Astrocyte (in vitro differentiated cells and primary cell): ENCODE results near the gene PDE1A.

Experiments used
- EZH2 ChIP-seq: IDR thresholded peaks from 2 replicates; pipeline ENCODE4 v1.6.1; 2012; ENCODE audit warnings: mild to moderate bottlenecking, low read length, inconsistent platforms; ENCODE audit not compliant: insufficient read depth
- TF ChIP-seq, protein P1 (sequence below): IDR thresholded peaks from 2 replicates; pipeline ENCODE4 v1.5.1; 2011; ENCODE audit warnings: low read depth, mild to moderate bottlenecking, inconsistent platforms, low read length, moderate library complexity; ENCODE audit not compliant: insufficient read depth

DNA sequence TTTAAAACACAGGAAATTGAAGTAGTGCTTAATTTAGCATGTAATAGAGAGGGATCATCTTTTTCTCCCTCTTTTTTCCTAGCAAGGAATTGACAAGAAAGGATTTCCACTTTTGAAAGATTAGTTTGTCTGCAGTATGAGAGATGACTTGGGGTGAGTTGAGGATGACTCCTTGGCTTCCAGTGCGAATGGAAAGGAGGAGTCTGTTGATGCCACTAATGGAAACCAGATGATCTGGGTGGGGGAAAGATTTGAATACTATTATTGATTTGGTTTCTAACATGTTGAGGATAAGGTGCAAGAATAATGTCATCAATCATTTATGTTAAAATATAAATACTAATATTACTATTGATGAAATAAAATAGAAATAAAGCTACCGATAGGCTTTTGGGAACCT, 235.8 kb downstream of the PDE1A start:
- TF ChIP-seq, protein P1, sequence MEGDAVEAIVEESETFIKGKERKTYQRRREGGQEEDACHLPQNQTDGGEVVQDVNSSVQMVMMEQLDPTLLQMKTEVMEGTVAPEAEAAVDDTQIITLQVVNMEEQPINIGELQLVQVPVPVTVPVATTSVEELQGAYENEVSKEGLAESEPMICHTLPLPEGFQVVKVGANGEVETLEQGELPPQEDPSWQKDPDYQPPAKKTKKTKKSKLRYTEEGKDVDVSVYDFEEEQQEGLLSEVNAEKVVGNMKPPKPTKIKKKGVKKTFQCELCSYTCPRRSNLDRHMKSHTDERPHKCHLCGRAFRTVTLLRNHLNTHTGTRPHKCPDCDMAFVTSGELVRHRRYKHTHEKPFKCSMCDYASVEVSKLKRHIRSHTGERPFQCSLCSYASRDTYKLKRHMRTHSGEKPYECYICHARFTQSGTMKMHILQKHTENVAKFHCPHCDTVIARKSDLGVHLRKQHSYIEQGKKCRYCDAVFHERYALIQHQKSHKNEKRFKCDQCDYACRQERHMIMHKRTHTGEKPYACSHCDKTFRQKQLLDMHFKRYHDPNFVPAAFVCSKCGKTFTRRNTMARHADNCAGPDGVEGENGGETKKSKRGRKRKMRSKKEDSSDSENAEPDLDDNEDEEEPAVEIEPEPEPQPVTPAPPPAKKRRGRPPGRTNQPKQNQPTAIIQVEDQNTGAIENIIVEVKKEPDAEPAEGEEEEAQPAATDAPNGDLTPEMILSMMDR = no peak
- TF ChIP-seq EZH2 = no peak
